ENCODE results near the gene MANSC1.

- TF ChIP-seq, protein P1, sequence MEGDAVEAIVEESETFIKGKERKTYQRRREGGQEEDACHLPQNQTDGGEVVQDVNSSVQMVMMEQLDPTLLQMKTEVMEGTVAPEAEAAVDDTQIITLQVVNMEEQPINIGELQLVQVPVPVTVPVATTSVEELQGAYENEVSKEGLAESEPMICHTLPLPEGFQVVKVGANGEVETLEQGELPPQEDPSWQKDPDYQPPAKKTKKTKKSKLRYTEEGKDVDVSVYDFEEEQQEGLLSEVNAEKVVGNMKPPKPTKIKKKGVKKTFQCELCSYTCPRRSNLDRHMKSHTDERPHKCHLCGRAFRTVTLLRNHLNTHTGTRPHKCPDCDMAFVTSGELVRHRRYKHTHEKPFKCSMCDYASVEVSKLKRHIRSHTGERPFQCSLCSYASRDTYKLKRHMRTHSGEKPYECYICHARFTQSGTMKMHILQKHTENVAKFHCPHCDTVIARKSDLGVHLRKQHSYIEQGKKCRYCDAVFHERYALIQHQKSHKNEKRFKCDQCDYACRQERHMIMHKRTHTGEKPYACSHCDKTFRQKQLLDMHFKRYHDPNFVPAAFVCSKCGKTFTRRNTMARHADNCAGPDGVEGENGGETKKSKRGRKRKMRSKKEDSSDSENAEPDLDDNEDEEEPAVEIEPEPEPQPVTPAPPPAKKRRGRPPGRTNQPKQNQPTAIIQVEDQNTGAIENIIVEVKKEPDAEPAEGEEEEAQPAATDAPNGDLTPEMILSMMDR (IDR thresholded peaks at IDR 0.05), result no peak
- TF ChIP-seq POLR2A (IDR thresholded peaks at IDR 0.05), result no peak
These were observed 47.1 kb upstream of the MANSC1 start for GRCh38 chr12:12397184-12397583.
